Cardiac fibroblast (primary cell): ENCODE data around the gene KCNJ18.
A peak's percentile ranks its signal among the peaks of the same experiment; 100 is the strongest.
"Not testable (repeated sequence)": the region's sequence is repeated elsewhere in the genome, so short reads cannot be mapped to it uniquely, and the experiment has no call there.

Source experiments
- DNase-seq, 2 donors: peaks; one replicate each; pipeline versions ENCODE4 v3.0.0 to v3.0.0-alpha.2; 2010; ENCODE audit warnings: low read depth in 2 of 2
- H3K4me3 ChIP-seq, 2 donors: replicated peaks in 1 of 2; 1 replicate in 1 of 2; 2 replicates in 1 of 2; pipeline ENCODE4 v1.5.1; 2011; ENCODE audit warnings: low read depth in 2 of 2, low read length in 2 of 2, mild to moderate bottlenecking in 2 of 2, moderate library complexity in 1 of 2
- TF ChIP-seq, protein P1 (sequence below): IDR thresholded peaks from one replicate; pipeline ENCODE4 v1.5.1; 2011; ENCODE audit warnings: low read depth, mild to moderate bottlenecking, low read length, inconsistent platforms

The KCNJ18 gene

DNA sequence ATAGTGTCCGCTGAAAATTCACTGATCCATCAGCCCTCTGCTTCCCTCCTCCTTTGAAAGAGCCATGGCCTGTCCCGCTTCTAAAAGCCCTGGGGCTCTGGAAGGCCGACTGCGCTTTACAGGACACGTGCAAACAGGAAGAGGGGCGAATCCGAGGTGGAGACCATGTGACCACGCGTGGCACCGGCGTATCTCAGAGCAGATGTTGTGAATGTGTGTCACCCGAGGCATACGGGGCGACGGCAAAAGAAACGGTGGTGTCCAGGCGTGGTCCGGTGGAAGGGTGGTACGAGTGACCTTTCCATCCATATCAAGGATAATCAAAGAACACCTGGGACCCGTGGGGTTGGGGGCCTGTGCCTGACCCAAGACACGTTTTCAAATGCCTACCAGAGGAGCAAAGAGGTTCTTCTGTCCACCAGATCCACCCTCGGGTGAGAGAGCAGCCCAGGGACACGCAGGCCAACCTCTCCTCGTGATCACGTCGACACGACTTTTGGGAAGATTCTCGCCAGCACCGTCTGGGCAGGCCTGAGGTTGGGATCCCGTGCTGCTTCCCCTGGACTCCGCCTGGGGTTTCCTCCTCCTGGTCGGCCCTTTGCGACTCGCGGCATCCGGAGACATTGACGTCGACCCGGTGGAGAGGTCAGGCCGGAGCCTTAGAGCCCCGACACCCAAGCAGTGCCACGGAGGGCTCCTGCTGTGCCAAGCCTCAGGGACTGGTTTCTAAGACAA, 7.1 kb upstream of the KCNJ18 start:
- not testable (repeated sequence) for H3K4me3 ChIP-seq, DNase-seq

DNA sequence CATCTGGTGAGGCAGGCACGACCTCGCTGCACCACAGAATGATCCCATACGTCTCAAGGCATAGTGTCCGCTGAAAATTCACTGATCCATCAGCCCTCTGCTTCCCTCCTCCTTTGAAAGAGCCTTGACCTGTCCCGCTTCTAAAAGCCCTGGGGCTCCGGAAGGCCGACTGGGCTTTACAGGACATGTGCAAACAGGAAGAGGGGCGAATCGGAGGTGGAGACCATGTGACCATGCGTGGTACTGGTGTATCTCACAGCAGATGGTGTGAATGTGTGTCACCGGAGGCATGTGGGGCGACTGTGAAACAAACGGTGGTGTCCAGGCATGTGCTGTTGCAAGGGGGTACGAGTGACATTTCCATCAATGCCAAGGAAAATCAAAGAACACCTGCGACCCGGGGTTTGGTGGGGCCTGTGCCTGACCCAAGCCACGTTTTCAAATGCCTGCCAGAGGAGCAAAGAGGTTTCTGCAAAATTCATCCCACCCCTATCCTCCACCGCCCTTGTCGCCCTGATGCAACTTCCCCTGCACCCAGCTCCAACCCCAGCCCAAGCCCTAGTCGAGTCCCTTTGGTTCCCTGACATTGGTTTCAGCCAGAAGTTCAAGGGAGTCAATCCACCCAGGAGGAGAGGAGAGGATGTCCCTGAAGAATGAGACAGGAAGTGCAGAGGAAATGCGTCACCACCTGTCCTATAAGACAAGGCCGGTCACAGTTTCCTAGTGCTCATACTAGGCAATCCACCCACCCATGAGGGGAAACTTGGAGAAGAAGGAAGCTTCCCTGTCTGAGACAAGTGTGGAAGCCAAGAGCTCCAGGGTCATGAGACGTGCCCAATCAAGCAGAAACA, 5.9 kb upstream of the KCNJ18 start:
- no peak overlapping the region for H3K4me3 ChIP-seq
- TF ChIP-seq, protein P1, sequence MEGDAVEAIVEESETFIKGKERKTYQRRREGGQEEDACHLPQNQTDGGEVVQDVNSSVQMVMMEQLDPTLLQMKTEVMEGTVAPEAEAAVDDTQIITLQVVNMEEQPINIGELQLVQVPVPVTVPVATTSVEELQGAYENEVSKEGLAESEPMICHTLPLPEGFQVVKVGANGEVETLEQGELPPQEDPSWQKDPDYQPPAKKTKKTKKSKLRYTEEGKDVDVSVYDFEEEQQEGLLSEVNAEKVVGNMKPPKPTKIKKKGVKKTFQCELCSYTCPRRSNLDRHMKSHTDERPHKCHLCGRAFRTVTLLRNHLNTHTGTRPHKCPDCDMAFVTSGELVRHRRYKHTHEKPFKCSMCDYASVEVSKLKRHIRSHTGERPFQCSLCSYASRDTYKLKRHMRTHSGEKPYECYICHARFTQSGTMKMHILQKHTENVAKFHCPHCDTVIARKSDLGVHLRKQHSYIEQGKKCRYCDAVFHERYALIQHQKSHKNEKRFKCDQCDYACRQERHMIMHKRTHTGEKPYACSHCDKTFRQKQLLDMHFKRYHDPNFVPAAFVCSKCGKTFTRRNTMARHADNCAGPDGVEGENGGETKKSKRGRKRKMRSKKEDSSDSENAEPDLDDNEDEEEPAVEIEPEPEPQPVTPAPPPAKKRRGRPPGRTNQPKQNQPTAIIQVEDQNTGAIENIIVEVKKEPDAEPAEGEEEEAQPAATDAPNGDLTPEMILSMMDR = no peak
- no peak for DNase-seq

DNA sequence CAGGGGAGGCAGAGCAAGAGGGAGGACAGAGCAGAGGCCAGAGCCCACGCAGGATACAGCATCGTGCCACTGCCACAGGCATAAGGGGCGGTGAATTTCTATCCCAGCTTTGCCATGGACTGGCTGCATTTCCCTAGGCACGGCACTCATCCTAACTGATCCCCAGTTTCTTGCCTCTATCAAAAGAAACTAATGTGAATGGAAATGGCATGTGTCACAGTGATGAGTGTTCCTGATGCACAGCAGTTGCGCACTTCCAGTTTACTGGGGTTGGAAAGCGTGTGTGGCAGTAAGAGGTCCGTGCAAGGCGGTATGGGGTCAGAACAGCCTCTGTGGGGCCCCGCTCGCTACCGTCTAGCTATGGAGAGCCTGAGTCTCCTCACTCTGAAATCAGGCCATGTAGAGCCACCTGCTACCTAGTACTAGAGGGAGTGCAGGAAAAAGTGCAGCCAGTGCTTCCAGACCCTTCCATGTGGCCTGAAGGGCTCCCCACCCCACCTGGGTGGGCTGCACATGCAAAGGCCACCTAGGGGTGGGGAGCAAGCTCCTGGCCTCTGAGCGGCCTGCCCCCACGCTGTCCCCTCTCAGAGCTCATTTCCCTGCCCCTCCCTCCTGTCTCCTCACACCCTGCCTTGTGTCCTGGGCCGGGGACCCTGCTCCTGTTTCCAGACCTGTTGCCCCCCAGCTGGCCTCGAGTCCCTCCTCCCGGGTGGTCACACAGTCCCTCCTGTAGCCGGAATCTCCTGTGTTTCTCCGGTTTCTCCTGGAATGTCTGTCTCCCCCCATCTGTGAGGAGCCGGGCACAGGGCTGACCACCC, 5.0 kb upstream of the KCNJ18 start:
- TF ChIP-seq, protein P1 = no peak
- DNase-seq = no peak
- no peak overlapping the region for H3K4me3 ChIP-seq

DNA sequence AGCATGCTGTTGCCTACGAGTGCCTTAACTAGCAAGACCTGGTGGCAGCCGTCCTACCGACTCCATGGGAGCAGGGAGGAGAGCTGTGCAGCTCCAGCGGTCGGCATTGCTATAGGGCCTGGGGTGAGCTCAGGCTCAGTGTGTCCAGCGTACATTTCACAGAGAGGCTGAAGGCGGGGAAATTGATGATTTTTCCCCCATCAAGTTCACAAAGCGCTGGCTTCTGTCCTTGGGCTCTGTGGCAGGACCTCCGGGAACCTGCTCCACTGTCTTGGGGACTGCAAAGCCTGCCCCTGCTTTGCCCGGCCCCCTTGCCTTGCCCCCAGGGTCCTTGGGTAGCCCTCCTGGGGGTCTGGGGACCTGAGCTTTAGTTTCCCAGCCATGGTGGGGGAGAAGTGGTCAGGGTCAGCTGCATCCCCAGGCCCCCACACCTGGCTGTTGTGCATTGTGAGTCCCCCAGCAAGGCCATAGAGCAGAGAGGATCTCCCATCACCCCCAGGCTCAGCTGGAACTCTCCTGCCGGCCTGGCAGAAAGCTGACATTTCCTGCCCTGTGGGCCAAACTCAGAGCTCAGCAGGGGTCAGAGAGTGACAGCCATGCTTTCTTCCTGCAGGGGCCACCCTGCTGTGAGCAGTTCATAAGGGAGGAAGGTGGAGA, 3.9 kb upstream of the KCNJ18 start:
- no peak overlapping the region for H3K4me3 ChIP-seq
- TF ChIP-seq, protein P1 = no peak
- DNase-seq = no peak

DNA sequence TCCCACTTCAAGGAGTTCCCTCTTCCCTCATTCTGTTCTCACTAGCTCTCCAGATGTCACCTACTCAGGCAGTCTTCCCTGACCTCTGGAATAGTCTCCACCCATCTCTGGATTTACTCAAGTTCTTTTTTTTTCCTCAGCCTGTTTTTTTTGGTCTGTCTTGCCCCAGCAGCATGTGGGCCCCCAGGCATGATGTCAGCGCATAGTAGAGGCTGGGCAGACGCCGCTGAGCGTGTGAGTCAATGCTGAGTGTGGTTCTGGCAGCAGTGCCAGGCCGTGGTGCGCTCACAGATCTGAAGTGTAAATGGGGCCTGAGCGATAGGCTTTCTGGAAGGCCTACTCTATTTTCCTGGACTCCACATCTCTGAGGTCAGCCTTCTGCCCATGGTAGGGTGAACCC, 2.7 kb upstream of the KCNJ18 start:
- TF ChIP-seq, protein P1 = no peak
- no peak overlapping the region for H3K4me3 ChIP-seq
- peak; percentile 85 to 88 for DNase-seq

DNA sequence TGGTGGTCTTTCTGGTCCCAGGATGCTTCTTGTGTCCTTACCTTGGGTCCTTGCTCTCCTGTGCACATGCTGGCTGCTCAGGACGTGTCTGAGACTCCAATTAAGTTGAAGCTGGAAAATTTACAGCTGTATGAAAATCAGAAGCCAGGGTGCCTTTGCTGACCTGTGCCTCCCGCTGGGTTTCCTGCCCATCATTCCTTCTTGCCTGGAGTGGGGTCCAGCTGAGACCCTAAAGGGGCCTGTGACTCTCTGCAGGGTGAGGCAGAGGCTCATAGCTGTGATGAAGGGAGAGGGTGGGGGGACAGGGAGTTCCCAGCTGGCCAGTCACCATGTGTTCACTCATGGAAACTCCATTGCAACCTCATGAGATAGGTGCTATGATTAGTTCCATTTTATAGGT, 1.5 kb upstream of the KCNJ18 start:
- not testable (repeated sequence) for DNase-seq

DNA sequence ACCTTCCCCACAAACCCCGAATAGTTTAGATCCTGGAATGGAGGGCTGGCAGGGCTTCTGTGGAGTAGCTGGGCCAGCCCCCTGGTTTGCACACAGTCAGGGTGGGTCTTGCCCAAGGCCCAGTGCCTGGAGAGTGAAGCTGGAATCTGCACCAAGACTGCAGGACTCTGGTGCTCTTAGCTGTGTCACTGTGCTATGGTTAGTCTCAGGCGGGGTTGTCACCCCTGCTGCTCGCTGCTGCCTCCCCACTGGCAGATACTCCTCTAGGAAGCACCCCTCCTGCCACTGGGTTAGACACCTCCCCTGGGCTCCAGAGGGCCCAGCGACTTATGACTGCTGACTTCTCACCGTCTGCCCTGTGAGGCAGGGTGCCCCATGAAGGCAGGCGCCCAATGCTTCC, 842 bp upstream of the KCNJ18 start:
- H3K4me3 ChIP-seq, DNase-seq: not testable (repeated sequence)

More for the DNA sequence above, 1.5 kb upstream of the KCNJ18 start:
- H3K4me3 ChIP-seq = not testable (repeated sequence)

DNA sequence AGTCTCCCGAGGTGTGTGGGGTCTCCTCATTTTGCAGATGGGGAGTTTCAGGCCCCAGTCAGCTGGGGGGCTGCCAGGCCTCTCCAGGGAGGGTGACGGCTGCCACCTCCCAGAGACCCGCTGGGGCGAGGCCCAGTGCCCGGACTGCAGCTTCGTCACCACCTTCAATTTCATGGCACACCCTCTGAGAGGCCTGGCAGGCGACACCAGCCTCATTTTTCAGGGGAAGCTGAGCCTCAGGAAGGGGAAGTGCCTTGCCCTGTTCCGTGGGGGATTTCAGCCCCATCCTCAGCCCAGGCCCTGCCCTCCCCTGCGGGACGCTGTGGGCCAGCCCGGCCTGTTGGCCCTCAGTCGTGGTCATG, 362 bp downstream of the KCNJ18 start:
- H3K4me3 ChIP-seq, DNase-seq: not testable (repeated sequence)

DNA sequence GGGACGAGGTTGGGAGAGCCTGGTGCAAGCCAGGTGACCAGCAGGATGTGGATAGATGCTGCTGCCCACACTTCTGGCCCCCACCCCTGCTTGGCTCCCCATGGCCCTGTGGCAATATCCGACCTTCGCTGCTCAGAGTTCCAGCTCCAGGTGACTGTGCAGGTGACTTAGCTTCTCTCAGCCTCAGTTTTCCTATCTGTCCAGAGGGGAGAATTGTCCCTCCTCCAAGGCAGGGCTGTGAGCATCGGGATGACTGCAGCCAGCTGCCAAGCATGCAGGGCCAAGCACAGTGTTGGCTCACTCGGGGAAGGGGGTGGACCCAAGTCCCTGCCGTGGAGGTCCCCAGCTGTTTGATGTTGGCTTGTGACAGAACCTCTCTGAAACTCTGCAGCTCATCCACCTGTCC, 1.1 kb downstream of the KCNJ18 start:
- DNase-seq, H3K4me3 ChIP-seq: not testable (repeated sequence)

DNA sequence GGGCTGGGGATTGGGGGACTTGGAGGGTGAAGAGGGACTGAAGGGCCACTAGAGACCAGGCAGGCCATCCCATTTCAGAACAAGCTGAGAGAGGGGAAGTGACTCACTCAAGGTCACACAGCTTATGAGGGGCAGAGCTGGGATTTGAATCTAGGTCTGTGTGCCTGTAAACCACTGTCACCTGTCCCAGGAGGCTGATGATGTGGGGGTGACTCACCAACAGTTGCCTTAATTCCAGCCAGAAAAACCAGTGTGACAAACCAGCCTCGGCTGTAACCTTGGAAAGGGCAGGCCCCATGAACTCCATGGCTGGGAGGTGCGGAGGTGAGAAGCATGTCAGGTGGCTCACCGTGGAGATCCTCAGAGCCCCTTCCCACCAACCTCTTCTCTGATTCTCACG, 1.6 kb downstream of the KCNJ18 start:
- H3K4me3 ChIP-seq, DNase-seq: not testable (repeated sequence)

DNA sequence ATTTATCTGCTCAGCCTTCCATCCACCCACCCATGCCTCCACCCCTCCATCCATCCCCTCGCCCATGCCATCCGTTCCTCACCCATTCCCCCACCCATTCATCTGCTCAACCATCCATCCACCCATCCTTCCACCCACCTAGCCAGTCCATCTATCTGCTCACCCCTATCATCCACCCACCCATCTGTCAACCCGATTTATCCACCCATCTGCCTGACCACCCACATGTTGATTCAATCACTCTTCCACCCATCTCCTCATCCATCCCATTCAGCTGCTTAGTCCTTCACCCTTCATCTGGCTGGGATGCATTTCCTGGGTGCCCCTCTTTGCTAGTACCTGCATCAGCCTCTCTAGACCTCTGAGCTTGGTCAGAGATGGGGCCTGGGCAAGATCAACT, 3.9 kb downstream of the KCNJ18 start:
- not testable (repeated sequence) for DNase-seq

DNA sequence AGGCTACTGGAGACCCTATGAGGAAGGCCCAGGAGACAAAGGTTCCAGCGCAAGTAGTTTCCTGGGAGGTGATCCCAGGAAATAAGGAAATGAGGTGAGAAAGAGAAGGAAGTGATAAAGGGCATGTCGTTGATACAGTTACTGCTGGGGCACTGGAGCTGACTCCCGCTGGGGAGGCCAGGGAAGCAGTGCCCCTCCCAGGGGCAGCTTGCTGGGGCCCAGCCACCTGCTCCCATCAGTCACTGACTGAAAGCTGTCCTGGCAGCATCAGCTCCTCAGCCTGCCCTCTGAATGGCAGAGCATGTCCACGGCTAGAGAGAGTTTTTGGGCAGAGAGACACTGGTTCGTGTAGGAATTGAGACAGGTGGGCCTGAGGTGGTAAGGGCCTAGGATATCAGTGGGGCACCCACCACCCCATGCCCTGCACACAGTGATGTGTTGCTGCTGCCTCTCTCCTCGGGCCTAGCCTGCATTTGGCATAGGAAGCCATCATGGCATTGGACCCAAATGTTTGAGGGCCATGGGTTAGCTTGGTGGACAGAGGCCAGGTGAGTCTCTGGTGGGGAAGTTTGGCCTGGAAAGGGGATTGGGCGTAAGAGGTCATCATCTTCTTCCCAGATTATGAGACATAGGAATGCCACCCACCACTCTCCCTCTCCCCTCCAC, 4.7 kb downstream of the KCNJ18 start:
- not testable (repeated sequence) for DNase-seq, H3K4me3 ChIP-seq

More for the DNA sequence above, 3.9 kb downstream of the KCNJ18 start:
- not testable (repeated sequence) for H3K4me3 ChIP-seq
